Dermis microvascular lymphatic vessel endothelial cell (primary cell): ENCODE results near the gene PHRF1. TPM values are rescaled to one million over a fixed set of nuclear protein-coding genes. Genes with fewer than 3 reads are reported as not detected.

ENCODE experiments used
- DNase-seq, 2 donors: peaks; one replicate each; pipeline versions ENCODE4 v3.0.0 to v3.0.0-alpha.2; 2010; ENCODE audit warnings: low read depth in 2 of 2
- total RNA-seq: library from RNA; depleted of rRNA; stranded (reverse); fragments of >200 nt; gene quantifications from 2 replicates; pipeline ENCODE4 v1.2.1, GENCODE V29; 2014

PHRF1 gene
- total RNA-seq, 1 donor from 2014 or later = 16.8 TPM

DNA sequence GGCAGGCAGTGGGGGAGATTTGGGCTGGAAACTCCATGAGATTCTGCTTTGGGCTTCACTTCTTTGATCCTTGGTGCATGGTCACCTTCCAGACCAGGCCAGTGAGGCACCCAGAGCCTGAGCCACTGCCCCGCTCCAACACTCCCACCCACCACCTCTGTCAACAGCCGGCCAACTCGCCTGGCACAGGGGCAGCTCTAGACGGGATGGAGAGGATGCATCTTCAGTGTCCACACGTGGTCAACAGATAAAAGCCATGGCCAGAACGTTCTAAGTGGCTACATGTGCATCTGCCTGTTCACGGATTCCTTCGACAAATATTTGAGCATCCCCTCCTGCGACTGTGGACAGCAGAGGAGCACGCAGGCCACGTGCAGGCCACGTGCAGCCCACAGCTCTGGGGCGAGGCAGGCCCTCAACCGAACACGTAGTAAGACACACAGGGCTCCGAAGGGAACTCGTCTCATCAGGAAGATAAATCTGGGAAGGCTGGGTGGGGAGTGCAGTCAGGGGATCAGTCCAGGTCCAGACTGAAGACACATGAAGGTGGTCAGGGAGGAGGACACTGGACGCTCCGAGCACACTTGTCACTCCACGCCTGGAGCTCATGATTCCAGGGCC is 37.7 kb upstream of the PHRF1 start:
- DNase-seq = no peak

DNA sequence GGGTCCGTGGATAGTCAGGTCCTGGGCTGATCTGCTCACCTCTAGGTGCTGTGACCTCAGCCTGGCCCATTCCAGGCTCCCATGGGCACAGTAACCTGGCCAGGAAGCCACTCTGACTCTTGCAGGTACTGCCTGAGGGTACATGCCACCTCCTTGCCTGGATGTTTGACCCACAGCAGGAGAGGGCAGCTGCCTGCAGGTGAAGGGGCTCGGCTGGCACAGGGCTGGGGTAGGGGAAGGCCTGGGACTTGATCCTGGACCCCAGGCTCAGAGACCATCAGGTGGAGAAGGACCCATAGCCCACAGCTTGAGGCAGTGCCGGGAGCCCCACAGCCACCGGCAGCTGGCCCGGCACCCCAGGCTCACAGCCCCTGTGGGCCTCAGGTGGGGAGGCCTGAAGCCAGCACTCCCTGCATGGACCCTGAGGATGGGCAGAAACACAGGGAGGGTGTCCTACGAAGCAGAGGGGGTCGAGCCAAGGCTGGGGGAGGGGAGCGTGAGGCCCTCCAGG is 36.2 kb upstream of the PHRF1 start:
- no peak for DNase-seq

DNA sequence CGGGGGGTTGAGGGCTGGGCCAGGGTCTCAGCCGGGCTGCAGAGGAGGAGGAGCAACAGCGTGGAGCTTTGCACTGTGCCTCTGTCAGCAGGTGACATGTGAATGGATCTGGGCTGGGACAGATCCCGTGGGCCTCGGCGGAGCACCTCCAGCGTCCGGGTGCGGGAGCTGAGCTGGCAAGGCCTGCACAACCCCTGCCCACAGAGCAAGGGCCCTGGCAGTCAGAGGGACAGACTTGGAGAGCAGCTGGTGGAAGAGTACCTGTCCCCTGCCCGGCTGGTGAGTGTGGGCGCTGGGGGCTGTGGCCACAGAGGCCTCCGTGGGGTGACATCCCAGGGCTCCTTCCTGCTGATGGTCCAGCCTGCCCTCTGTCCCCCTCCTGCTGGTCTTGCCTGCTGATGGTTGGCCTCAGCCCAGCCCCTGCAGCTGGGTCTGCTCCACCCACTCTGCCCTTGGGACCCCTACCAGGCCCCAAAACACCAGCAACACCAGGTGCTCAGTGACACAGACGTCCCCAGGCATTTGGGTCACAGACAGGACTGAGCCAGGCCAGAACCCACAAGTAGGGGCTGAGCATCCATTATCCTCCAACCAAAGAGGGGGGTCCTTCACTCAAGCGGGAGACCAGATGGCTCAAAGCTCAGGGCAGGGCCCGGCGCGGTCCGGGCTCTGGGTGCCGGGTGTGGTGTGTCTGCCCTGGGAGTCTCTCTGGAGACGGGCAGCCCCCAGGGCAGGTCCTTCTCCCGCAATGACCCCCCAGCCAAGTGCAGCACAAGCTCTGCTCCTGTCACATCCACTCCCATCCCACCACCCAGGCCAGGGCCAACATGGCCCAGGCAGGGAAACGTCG is 35.5 kb upstream of the PHRF1 start:
- no peak for DNase-seq

DNA sequence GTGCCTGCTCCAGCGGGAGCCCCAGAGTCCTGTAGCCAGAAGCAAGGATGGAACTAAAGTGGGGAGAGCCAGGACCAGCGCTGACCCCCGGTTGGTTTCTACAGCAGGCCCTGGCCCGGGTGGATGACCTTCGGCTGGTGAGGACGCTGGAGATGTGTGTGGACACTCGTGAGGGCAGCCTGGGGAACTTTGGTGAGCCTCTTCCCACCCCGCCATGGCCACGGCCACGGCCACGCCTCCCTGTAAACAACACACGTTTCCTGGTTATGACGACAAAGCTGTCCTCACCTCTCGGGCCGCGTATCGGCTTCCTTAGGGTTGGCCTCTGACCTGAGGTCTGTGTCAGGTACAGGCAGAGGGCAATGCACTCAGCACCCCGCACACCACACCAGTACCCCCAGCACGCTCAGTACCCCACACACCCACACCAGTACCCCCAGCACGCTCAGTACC is 34.8 kb upstream of the PHRF1 start:
- DNase-seq = no peak

DNA sequence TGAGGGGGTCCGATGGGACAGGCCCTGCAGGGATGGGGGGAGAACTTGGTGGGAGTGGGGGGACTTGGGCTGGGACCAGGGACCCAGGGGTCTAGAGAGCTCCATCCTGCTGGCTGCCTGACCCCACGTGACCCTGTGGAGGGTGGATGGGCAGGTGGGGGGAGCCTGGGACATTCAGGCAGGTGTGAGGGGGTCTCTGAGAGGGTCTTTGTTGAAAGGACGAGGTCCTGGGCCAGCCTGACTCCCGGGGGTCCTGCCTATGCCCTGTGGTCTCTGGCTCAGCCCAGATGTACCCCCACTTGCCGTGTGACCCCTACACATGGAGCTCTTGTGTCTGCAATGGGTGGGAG is 31.5 kb upstream of the PHRF1 start:
- DNase-seq = no peak

DNA sequence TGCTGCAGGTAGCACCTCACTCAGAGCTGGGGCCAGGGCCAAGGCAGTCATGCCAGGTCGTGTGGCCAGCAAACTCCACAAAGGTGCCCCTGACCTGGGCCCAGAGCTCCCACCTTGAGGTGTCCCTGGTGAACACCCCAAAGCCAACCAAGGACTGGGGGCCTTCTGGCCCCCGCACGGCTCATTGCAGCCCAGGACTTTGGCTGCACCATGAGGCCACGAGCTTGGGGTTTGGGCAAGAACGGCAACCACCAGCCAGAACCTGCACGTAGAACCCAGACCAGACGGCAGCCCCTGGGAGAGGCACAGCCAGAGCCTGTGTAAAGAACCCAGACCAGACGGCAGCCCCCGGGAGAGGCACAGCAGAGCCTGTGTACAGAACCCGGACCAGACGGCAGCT is 31.1 kb upstream of the PHRF1 start:
- DNase-seq = no peak

DNA sequence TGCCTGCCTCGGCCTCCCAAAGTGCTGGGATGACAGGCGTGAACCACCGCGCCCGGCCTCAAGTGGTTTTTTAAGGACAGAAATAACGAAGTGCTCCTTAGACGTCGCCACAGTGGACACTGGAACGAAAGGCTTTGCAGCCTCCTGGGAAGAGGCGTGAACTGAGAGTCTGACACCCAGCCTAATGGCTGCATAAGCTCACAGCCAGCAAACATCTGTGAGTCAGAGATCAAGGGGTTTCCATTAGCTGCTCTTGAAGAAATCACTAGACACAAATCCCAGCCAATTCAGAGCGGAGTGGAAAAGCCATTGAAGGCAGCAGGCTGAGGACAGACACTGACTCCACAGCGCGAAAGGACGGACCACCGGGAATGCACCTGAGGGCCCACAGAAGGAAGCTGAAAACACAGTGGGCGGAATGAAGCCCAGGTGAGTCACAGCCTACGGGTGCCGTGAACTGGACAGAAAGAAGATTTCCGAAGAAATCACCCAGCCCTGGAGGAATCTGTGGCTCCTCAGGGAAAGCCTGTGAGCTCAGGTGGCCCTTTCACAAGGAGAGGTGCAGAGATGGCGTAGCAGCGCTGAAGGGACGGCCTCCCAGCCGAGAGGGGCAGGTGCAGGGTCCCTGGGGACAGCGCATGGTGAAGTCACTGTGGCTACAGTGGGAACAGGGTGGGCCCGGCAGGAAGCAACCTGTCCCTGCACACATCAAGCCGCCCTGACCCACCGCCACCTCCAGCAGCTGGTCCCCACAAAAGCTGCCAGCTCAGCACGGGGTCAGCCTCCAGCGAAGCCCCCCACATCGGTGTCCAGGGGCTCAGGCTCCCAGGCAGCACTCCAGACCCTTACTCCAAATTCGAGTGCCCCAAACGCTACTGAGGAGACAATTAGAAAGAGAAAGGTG is 27.3 kb upstream of the PHRF1 start:
- DNase-seq = no peak

DNA sequence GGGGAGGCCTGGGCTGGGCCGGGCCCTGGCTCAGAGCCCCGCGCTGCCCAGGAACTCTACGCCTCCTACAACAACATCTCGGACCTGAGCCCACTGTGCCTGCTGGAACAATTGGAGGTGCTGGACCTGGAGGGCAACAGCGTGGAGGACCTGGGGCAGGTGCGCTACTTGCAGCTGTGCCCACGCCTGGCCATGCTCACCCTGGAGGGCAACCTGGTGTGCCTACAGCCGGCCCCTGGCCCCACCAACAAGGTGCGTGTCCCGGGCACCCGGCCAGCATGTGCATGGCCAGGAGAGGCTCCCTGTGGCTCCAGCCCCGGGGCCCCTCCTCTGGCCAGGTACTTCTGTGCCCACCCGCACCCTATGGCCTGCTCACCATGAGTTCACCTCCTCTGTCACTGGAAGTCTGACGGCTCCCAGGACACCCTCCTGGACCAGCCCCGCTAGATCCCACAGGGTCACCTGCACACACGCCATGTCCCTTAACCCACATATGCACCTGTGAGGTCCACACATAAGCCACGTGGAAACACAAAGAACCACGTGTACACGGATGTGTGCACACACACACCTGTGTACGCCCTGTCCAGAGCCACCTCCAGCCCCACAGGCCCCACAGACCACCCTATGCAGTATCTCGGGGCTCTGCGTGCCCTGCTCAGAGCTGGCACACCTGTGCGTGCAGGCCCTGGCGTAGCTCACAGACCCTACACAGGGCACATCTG is 26.1 kb upstream of the PHRF1 start:
- no peak for DNase-seq

DNA sequence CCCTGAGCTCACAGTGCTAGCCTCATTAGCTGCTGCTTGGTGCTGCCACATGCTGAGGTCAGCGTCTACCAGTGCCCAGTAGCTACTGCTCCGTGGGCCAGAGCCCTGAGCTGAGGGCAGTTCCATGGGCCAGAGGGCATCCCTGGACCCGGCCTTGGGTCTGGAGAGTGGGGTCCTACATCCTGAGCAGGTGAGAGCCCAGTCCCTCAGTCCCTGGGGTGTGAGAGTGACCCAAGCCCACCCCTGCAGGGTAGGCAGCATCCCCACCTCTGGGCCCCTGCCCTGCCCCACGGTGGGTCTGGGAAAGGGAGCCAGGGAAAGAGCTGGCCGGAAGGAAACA is 25.6 kb upstream of the PHRF1 start:
- DNase-seq = no peak

DNA sequence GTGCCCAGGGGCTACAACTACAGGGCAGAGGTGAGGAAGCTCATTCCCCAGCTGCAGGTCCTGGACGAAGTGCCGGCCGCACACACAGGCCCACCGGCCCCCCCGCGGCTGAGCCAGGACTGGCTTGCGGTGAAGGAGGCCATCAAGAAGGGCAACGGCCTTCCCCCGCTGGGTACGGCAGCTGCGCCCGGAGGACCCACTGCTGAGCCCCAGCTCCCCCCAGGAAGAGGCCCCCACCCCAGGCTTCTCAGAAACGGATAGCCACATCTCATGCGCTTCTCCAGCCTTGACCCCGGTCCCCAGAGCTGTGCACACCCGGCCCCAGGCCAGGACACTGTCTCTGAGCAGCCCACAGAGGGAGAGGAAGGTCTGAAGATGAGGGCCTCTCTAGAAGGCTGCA is 25.1 kb upstream of the PHRF1 start:
- DNase-seq = no peak

DNA sequence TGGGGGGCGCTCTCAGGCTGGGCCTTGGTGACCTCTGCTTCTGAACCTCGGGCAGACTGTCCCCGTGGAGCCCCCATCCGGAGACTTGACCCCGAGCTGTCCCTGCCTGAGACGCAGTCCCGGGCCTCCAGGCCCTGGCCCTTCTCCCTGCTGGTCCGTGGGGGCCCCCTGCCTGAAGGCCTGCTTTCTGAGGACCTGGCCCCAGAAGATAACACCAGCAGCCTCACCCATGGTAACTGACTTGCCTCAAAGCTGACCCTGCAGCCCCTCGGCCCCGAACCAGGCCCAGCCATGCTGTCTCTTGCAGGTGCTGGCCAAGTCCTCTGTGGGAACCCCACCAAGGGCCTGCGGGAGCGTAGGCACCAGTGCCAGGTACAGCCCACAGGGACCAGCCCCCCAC is 24.7 kb upstream of the PHRF1 start:
- DNase-seq = no peak

DNA sequence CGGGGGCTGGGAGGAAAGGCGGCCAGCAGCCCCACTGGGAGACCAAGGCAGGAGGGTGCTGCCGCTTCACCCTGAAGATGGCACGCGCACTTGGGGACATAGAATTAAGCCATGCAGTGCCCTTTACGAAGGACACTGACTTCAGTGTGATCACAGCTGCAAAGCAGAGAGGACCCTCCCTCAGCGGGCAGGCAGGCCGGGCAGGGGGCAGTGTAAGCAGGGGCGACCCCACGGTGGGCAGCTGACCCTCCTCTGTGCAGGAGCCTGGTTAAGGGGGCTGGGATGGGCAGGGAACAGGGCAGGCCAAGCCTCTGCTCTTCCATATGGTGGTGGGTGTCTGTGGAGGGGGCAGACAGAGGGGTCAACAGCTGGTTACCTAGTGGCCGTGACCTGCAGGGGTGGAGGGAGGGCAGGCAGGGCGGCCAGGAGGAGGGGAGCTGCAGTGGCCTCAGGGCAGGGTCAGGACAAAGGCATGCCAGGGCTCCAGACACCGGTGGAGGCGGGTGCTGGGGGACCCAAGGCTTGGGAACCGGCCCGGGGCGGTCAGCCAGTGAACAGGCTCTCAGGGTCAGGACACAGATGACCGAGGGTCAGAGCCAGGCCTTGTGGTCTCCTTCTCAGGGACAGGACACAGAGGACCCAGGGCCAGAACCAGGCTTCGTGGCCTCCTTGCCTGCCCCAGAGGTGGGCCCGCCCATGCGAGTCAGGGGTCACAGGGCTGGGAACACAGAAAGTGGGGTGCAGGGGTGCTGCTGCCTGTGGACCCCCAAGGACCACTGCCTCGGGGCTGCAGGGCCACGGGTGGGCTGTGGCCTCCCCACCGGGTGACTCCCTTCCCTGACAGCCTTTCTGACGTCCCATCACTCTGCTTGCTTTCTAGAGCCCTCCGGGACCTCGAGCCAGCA is 22.9 kb upstream of the PHRF1 start:
- no peak for DNase-seq

DNA sequence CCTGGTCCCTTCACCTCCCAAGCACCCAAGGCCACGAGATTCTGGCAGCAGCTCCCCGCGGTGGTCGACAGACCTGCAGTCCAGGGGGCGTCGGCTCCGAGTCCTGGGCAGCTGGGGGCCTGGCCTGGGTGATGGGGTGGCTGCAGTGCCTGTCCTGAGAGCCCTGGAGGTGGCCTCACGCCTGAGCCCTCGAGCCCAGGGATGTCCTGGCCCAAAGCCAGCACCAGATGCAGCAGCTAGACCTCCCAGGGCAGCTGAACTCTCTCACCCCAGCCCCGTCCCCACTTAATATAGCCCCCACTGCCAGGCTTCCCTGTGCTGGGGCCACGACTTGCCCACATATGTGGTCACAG is 22.3 kb upstream of the PHRF1 start:
- no peak for DNase-seq

DNA sequence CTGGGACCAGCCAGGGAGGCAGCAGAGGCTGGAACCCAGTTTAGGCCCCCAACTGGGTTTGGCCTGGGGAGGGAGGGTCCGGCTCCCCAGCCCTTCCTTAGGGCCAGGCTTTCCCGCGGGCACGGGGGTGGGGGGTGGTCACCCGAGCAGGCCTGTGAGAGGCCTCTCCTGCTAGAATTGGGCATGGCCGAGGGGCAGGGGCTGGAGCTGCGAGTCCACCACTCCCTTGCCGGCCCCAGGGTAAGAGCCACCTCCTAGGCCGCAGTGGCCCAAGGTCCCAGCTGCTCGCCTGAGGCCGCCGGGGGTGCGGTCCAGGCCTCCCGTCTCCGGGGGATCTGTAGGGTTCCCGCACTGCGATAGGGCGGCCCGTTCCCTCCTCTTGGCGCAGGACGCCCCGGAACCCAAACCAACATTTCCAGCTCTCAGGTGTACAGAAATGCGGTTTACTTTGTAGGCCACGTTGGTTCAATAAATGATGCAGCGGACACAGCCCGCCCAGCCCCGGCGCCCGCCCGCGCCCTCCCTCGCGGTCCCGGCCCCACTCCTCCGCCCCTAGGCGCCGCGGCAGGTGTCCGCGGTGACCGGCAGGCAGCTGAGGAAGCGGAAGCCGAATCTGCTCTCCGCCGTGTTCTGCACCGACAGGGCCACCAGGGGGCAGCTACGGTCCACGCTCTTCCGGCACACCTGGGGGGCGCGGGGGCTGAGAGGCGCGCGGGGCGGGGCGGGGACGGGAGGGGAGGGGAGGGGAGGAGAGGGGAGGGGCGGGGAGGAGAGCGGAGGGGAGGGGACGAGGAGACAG is 21.6 kb upstream of the PHRF1 start:
- DNase-seq = peak in 1 of 2 donors; percentile 53

DNA sequence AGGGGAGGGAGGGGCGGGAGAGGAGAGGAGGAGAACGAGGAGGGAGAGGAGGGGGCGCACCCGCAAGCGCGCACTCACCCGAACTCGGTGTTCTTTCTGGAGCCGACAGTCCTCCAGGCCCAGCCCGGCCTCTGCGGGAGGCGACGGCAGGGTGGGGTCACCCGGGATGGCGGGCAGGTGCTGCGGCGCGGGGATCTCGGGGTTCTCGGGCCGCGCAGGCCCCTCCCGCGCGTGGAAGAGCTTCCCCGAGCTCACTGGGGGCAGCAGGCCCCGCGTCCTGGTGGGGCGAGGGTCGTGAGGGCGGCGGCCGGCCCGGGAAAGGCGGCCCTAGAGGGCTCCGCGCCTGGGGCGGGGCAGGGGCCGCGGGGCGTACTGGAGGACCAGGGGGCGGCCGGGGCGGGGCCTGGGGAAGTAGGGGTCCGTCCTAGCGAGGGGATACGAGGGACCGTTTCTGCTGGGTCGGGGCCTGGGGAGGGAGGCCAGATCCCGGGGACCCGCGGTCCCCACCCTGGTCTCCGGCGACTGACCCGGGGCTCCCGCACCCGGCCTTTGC is 21.0 kb upstream of the PHRF1 start:
- no peak for DNase-seq

DNA sequence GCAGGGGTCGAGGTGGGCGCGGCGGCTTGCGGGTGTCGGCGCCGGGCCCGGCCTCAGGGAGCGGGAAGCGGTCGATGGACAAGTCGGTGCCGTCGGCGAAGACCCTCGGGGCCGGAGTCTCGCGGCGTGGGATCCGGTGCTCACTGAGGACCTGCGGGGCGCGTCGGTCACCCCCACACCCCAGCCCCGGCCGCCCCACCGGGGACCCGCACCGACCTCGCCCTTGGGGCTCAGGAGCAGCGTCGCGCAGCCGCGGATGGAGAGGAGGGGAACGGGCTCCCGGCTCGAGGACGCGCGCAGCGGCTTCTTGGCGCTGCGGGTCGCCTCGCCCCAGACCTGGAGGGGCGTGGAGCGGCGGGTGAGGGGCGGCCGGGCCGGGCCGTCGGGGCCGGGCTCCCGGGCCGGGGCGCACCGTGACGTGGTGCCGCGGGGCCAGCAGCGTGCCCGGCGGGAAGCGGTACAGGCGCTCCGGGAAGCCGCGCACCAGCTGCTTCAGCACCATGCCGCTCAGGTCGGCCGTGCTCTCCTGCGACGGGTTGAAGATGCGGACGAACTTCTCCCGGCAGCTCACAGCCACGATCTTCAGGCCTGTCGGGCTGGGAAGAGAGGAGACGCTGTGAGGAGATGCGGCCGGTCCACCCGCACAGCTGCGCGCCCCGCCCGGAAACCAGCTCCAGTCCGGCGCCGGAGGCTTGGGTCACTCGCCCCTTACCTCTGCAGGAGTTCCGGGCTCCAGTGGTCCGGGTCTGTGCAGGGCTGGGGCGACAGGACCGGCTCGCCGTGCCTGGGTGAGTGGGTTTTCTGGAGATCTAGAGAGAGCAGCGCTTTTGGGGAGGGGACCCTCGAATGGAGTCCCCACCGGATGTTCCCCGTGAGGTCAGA is 20.2 kb upstream of the PHRF1 start:
- DNase-seq = no peak

DNA sequence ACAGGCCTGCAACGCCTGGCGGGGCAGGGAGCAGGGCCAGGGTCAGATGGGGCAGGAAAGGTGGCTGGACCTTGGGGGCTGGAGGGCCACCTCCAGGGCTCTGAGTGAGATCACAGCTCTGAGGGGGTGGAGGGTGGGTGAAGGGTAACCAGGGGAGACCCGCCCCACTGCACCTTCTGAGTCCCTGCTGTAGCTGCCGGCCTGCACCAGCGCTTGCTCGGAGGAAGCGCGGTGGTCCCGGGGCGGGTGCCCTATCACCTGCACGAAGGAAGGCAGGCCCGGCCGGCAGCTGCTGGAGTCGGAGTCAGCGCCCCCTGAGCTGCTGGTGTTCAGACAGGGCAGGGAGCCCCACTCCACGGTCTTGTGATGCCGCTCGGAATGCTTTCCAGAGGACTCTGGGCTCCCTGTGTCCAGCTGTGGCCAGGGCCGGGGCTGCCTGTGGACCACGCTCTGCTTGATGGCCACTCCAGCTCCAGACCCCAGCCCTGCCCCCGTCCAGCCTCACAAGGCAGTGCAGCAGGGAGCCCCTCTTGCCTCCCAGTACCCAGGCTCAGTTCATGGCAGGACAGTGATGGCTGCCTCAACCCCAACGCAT is 19.5 kb upstream of the PHRF1 start:
- no peak for DNase-seq
